GM12873 (cell line): ENCODE measurements around the gene ERBB4.

Experiments
- CTCF ChIP-seq: IDR thresholded peaks from 2 replicates; pipeline ENCODE4 v1.5.1; 2012; ENCODE audit warnings: low read depth, mild to moderate bottlenecking, moderate library complexity, low read length, control low read depth; ENCODE audit not compliant: insufficient read depth; ENCODE audit errors: missing control alignments

Gene ERBB4

GRCh38 chr2:212465456-212465855, 73.1 kb downstream of the ERBB4 start:
- no peak for TF ChIP-seq CTCF

GRCh38 chr2:212454149-212454548, 84.5 kb downstream of the ERBB4 start:
- no peak for TF ChIP-seq CTCF

GRCh38 chr2:212451786-212452231, 86.8 kb downstream of the ERBB4 start:
- no peak for TF ChIP-seq CTCF

GRCh38 chr2:212448698-212449097, 89.9 kb downstream of the ERBB4 start:
- TF ChIP-seq CTCF: no peak

GRCh38 chr2:212441821-212442220, 96.8 kb downstream of the ERBB4 start:
- TF ChIP-seq CTCF: no peak

GRCh38 chr2:212441141-212441540, 97.5 kb downstream of the ERBB4 start:
- no peak for TF ChIP-seq CTCF

GRCh38 chr2:212428681-212429478, 109.7 kb downstream of the ERBB4 start:
- no peak for TF ChIP-seq CTCF
